GM12878 (cell line): ENCODE results near the gene SLC6A17. TPM values are rescaled to one million over a fixed set of nuclear protein-coding genes. Genes with fewer than 3 reads are reported as not detected.

ENCODE experiments used
- ATAC-seq: fragments of 200-7000 bp; cut with Tn5 transposase; 3 replicates; pipeline ENCODE4 v1.9.1; 2020; ENCODE audit warnings: mild to moderate bottlenecking, moderate library complexity
- BruUV-seq: library from RNA; stranded (reverse); fragments of 400-500 nt; replicated peaks from 2 replicates; lab custom pipeline; 2021; lab: Mats Ljungman, UMichigan
- CTCF ChIA-PET: fragments of 300-600 bp; sonication (Branson Sonifier 250); formaldehyde crosslinking; extraction: SDS; loops from one replicate; lab custom pipeline; 2021; ENCODE audit warnings: inconsistent platforms; lab: Yijun Ruan, JAX
- POLR2A ChIA-PET: fragments of 350-600 bp; formaldehyde crosslinking; extraction: SDS; loops from one replicate; lab custom pipeline; 2021; ENCODE audit warnings: inconsistent platforms; lab: Charles Lee
- RAD21 ChIA-PET: fragments of 300-600 bp; sonication (Branson Sonifier 250); formaldehyde crosslinking; loops from one replicate; lab custom pipeline; 2023; ENCODE audit warnings: antibody characterized with exemption; ENCODE audit not compliant: unreplicated experiment; lab: Charles Lee
- SMC1A ChIA-PET: fragments of 300-600 bp; sonication (Branson Sonifier 250); formaldehyde crosslinking; loops from one replicate; lab custom pipeline; 2023; ENCODE audit not compliant: unreplicated experiment, uncharacterized antibody; lab: Charles Lee
- DNase-seq: peaks from one replicate; pipeline ENCODE4 v3.0.0-alpha.2; 2011; ENCODE audit warnings: low read depth, low spot score
- FAIRE-seq: peaks from 3 replicates; lab custom pipeline; 2011; peaks lifted over from hg19 to GRCh38; lab: Jason Lieb, UNC
- H2AFZ ChIP-seq: 2 replicates; pipeline ENCODE4 v1.6.0; 2011; ENCODE audit warnings: low read depth, low read length, control low read depth; ENCODE audit not compliant: control insufficient read depth
- H3K27ac ChIP-seq: 2 replicates; pipeline ENCODE4 v1.5.1; 2011; ENCODE audit warnings: control low read depth; ENCODE audit not compliant: control insufficient read depth, insufficient read depth
- H3K27me3 ChIP-seq, 2 experiments: replicated peaks in 1 of 2; 2 replicates each; pipeline versions ENCODE4 v1.6.0 to v1.6.1; 2011; ENCODE audit warnings: low read length in 1 of 2; ENCODE audit not compliant: control insufficient read depth in 2 of 2, insufficient read depth in 2 of 2
- H3K36me3 ChIP-seq, 2 experiments: 2 replicates each; pipeline ENCODE4 v1.5.1; 2011; ENCODE audit warnings: low read length in 1 of 2; ENCODE audit not compliant: control insufficient read depth in 2 of 2, insufficient read depth in 2 of 2
- H3K4me1 ChIP-seq: 2 replicates; pipeline ENCODE4 v1.6.1; 2011; ENCODE audit warnings: mild to moderate bottlenecking, low read length, moderate library complexity, mixed read lengths; ENCODE audit not compliant: control insufficient read depth, insufficient read depth
- H3K4me2 ChIP-seq: 2 replicates; pipeline ENCODE4 v1.6.0; 2011; ENCODE audit warnings: control low read depth; ENCODE audit not compliant: control insufficient read depth, insufficient read depth
- H3K4me3 ChIP-seq: fragments of 200-600 bp; sonication (generic); 2 replicates; pipeline ENCODE4 v1.5.1; 2016
- H3K79me2 ChIP-seq: 2 replicates; pipeline ENCODE4 v1.6.0; 2011; ENCODE audit warnings: low read length; ENCODE audit not compliant: control insufficient read depth, insufficient read depth
- H3K9ac ChIP-seq: 2 replicates; pipeline ENCODE4 v1.8.0; 2011; ENCODE audit warnings: low read length, control low read depth, mixed read lengths; ENCODE audit not compliant: control insufficient read depth, insufficient read depth
- H3K9me3 ChIP-seq: replicated peaks from 3 replicates; pipeline ENCODE4 v1.5.1; 2011; ENCODE audit warnings: mild to moderate bottlenecking, low read length; ENCODE audit not compliant: control insufficient read depth, insufficient read depth
- H4K20me1 ChIP-seq: 2 replicates; pipeline ENCODE4 v1.6.0; 2011; ENCODE audit not compliant: control insufficient read depth, insufficient read depth
- ATF3 ChIP-seq: IDR thresholded peaks from 2 replicates; pipeline ENCODE4 v1.6.1; 2011; ENCODE audit warnings: low read depth, mild to moderate bottlenecking, low read length, moderate library complexity, borderline replicate concordance; ENCODE audit errors: extremely low read depth
- CEBPB ChIP-seq, 2 experiments: fragments of 150-350 bp in 1 of 2; IDR thresholded peaks; 2 replicates each; pipeline ENCODE4 v1.6.1; 2012 to 2014; ENCODE audit warnings: low read depth in 2 of 2, low read length in 2 of 2, borderline replicate concordance in 1 of 2, inconsistent platforms in 1 of 2
- DPF2 ChIP-seq: fragments of 450-650 bp; IDR thresholded peaks from 2 replicates; pipeline ENCODE4 v1.6.1; 2017; ENCODE audit warnings: mild to moderate bottlenecking
- EED ChIP-seq: sonication (generic); IDR thresholded peaks from 2 replicates; pipeline ENCODE4 v1.6.1; 2016; ENCODE audit warnings: antibody characterized with exemption, low read depth
- ELK1 ChIP-seq: IDR thresholded peaks from 2 replicates; pipeline ENCODE4 v1.6.1; 2012; ENCODE audit warnings: low read depth, low read length, improper control_type of control experiment
- GABPA ChIP-seq: IDR thresholded peaks from 2 replicates; pipeline ENCODE4 v1.6.1; 2014; ENCODE audit warnings: antibody characterized with exemption, low read depth, mild to moderate bottlenecking, inconsistent platforms
- HDGF ChIP-seq: fragments of 450-650 bp; IDR thresholded peaks from 2 replicates; pipeline ENCODE4 v1.6.1; 2016; ENCODE audit warnings: antibody characterized with exemption
- KAT2A ChIP-seq: conservative IDR thresholded peaks from 2 replicates; pipeline ENCODE4 v1.6.1; 2011; ENCODE audit warnings: low read depth, low read length; ENCODE audit not compliant: control insufficient read depth
- NR2F1 ChIP-seq: fragments of 450-650 bp; conservative IDR thresholded peaks from 2 replicates; pipeline ENCODE4 v1.6.1; 2017; ENCODE audit warnings: mild to moderate bottlenecking
- PAX5 ChIP-seq: IDR thresholded peaks from 2 replicates; pipeline ENCODE4 v1.6.1; 2011; ENCODE audit warnings: low read depth, low read length, borderline replicate concordance
- PKNOX1 ChIP-seq: fragments of 450-650 bp; IDR thresholded peaks from 2 replicates; pipeline ENCODE4 v1.6.1; 2016; ENCODE audit warnings: mild to moderate bottlenecking
- POLR2AphosphoS5 ChIP-seq: IDR thresholded peaks from 2 replicates; pipeline ENCODE4 v1.6.1; 2011; ENCODE audit warnings: mild to moderate bottlenecking, low read length, inconsistent platforms
- RAD51 ChIP-seq: fragments of 450-650 bp; IDR thresholded peaks from 2 replicates; pipeline ENCODE4 v1.6.1; 2016; ENCODE audit warnings: moderate library complexity, mild to moderate bottlenecking, inconsistent platforms
- SIX5 ChIP-seq: IDR thresholded peaks from 2 replicates; pipeline ENCODE4 v1.6.1; 2011; ENCODE audit warnings: mild to moderate bottlenecking, low read depth, low read length, moderate library complexity; ENCODE audit not compliant: severe bottlenecking
- TCF7 ChIP-seq: IDR thresholded peaks from 2 replicates; pipeline ENCODE4 v1.6.1; 2014; ENCODE audit warnings: antibody characterized with exemption, borderline replicate concordance
- YBX1 ChIP-seq: fragments of 450-650 bp; IDR thresholded peaks from 2 replicates; pipeline ENCODE4 v1.6.1; 2016; ENCODE audit warnings: antibody characterized with exemption
- YY1 ChIP-seq: IDR thresholded peaks from 2 replicates; pipeline ENCODE4 v1.6.1; 2011; ENCODE audit warnings: low read depth, mild to moderate bottlenecking, low read length
- WGBS: methylation state at CpG from one replicate; pipeline ENCODE4 v1.1.6; 2016; ENCODE audit warnings: low lambda C conversion rate; ENCODE audit not compliant: insufficient replicate concordance, insufficient coverage; ENCODE audit errors: missing lambda C conversion rate; 5-methylcytosine and 5-hydroxymethylcytosine counted together
- in situ Hi-C: fragments of 300-500 bp; cut with MboI; formaldehyde crosslinking; loops from 9 replicates; pipeline ENCODE4 v1.14.3; 2018; ENCODE audit warnings: mixed read lengths
- intact Hi-C: fragments of 100-400 bp; cut with micrococcal nuclease; formaldehyde crosslinking; loops from one replicate; pipeline ENCODE4 v1.14.2; 2022; ENCODE audit not compliant: unreplicated experiment
- polyA plus RNA-seq, 11 experiments: library from polyadenylated mRNA; depleted of rRNA in 4 of 11; unstranded in 6 of 11; stranded (reverse) in 5 of 11; fragments of >200 nt; fragmentation: Nextera tagmentation in 4 of 11; fragmentation: Illumina TruSeq in 1 of 11; extraction: Ambion mirVana in 4 of 11; extraction: Trizol in 1 of 11; gene quantifications; 1 replicate in 1 of 11; 2 replicates in 10 of 11; pipeline versions ENCODE4 v1.2.1 to v1.2.3, GENCODE V29; 2011 to 2016; ENCODE audit warnings: inconsistent platforms in 2 of 11, missing spikeins in 2 of 11, low read depth in 1 of 11
- total RNA-seq, 4 experiments: library from RNA; depleted of rRNA in 3 of 4; stranded (reverse); fragments of >200 nt in 3 of 4; fragmentation: Illumina TruSeq in 1 of 4; extraction: Trizol in 1 of 4; gene quantifications; 2 replicates each; pipeline versions ENCODE4 v1.2.1 to v1.2.3, GENCODE V29; 2013 to 2021

Gene SLC6A17
- total and polyA plus RNA-seq, 10 of the 15 experiments (the other 5 are each of a cell fraction or from before 2014, with no cell fraction given): not detected

GRCh38 chr1:110200666-110201065, 50.4 kb downstream of the SLC6A17 start:
- intact Hi-C loops (no loop called here), in situ Hi-C loops (loop anchor here (5.0 kb wide), 2 partner anchors 107 to 262 kb away; no protein-coding TSS in a partner anchor)
- RAD21 ChIA-PET: interaction anchor here (1.1 to 6.0 kb wide), 4 partner anchors 110 to 265 kb away, joined by 3 to 71 read pairs (median 28); no protein-coding TSS in a partner anchor
- DNase-seq (no peak), ATAC-seq (no peak), FAIRE-seq (no peak)
- Histone ChIP-seq H3K9me3 (no peaks in the 10 kb centered on the region), H3K27me3 (peaks cover 0 to 2% of the 10 kb centered on the region in 2 experiments; a peak in 2 of 4 replicates), H3K9ac (no peak overlapping the region), H3K79me2 (no peaks in the 10 kb centered on the region), H4K20me1 (no peaks in the 10 kb centered on the region), H3K4me1 (no peaks in the 10 kb centered on the region), H3K27ac (no peak overlapping the region), H3K36me3 (no peaks in the 10 kb centered on the region), H3K4me2 (no peak overlapping the region), H2AFZ (no peak overlapping the region), H3K4me3 (no peak overlapping the region)
- WGBS: 36% methylated on average over 14 of the region's 14 CpGs
- SMC1A ChIA-PET: interaction anchor here (1.6 to 17.8 kb wide), 4 partner anchors 113 to 302 kb away, joined by 3 to 524 read pairs (median 37); no protein-coding TSS in a partner anchor
- CTCF ChIA-PET: interaction anchor here (1.0 to 18.8 kb wide), 6 partner anchors 111 to 297 kb away, joined by 3 to 753 read pairs (median 48); no protein-coding TSS in a partner anchor
- BruUV-seq: no TSS peak
- TF ChIP-seq PKNOX1: no peak
- no peak for TF ChIP-seq GABPA
- TF ChIP-seq YBX1: no peak
- TF ChIP-seq DPF2: no peak
- TF ChIP-seq POLR2AphosphoS5: no peak
- TF ChIP-seq TCF7: no peak
- TF ChIP-seq CEBPB (IDR thresholded peaks at IDR 0.05; ENCODE audit: borderline replicate concordance in 1 of 2, low read depth in 2 of 2, low read length in 2 of 2): no peak
- TF ChIP-seq NR2F1: no peak
- TF ChIP-seq SIX5: no peak
- no peak for TF ChIP-seq PAX5
- no peak for TF ChIP-seq EED
- TF ChIP-seq ATF3: no peak
- TF ChIP-seq KAT2A: no peak
- no peak for TF ChIP-seq ELK1
- no peak for TF ChIP-seq RAD51
- TF ChIP-seq YY1: no peak
- TF ChIP-seq HDGF: no peak
- POLR2A ChIA-PET: interaction anchor here (0.6 kb wide), 1 partner anchor 79 kb away, joined by 3 read pairs; no protein-coding TSS in a partner anchor
